LoVo (cell line): Measurements from ENCODE around the gene BEAN1.
A peak's percentile ranks its signal among the peaks of the same experiment; 100 is the strongest.

Experiments
- DNase-seq: peaks from one replicate; pipeline ENCODE4 v3.0.0-alpha.2; 2016; ENCODE audit warnings: low spot score

The BEAN1 gene

GRCh38 chr16:66521951-66522771 is 95.1 kb downstream of the BEAN1 start:
- peak; percentile 90 for DNase-seq

- DNase-seq, result no peak
Observed at GRCh38 chr16:66522816-66523590, 95.9 kb downstream of the BEAN1 start.

GRCh38 chr16:66523861-66524354 is 96.8 kb downstream of the BEAN1 start:
- no peak for DNase-seq

- DNase-seq, result no peak
Observed at GRCh38 chr16:66524601-66525164, 97.6 kb downstream of the BEAN1 start.

- no peak for DNase-seq
Observed at GRCh38 chr16:66525396-66526180, 98.5 kb downstream of the BEAN1 start.

- DNase-seq, result no peak
Observed at GRCh38 chr16:66528294-66528693, 101.2 kb downstream of the BEAN1 start.

- DNase-seq, result no peak
Observed at GRCh38 chr16:66529475-66529874, 102.4 kb downstream of the BEAN1 start.
